Lower leg skin (tissue), 3 donors: ENCODE data around the gene CHIC2.

ENCODE experiments used
- CTCF ChIP-seq, 3 donors: fragments of 450-650 bp; IDR thresholded peaks; one replicate each; pipeline ENCODE4 v1.5.1; 2016; ENCODE audit warnings: antibody characterized with exemption in 3 of 3, mild to moderate bottlenecking in 3 of 3, moderate library complexity in 2 of 3
- POLR2A ChIP-seq, 2 donors: fragments of 450-650 bp; IDR thresholded peaks; one replicate each; pipeline ENCODE4 v1.6.1; 2016 to 2017; ENCODE audit warnings: antibody characterized with exemption in 2 of 2, mild to moderate bottlenecking in 1 of 2, moderate library complexity in 1 of 2

- TF ChIP-seq CTCF (IDR thresholded peaks at IDR 0.05) (no peak), POLR2A (IDR thresholded peaks at IDR 0.05) (no peak)
These were observed 35.6 kb upstream of the CHIC2 start, which contains the start of gene GSX2 for GRCh38 chr4:54099748-54100574.
